Osteocyte (in vitro differentiated cells): ENCODE measurements around the gene CTDNEP1. TPM values are rescaled to one million over a fixed set of nuclear protein-coding genes. Genes with fewer than 3 reads are reported as not detected.

Experiments
- DNase-seq: peaks from one replicate; pipeline ENCODE4 v3.0.0; 2021; ENCODE audit warnings: mixed read lengths; ENCODE audit not compliant: unreplicated experiment; ENCODE audit errors: extremely low spot score
- H3K27ac Mint-ChIP-seq: one replicate; pipeline ENCODE4 v1.8.0; 2021; ENCODE audit warnings: mild to moderate bottlenecking, mixed read lengths; ENCODE audit not compliant: unreplicated experiment
- H3K27me3 Mint-ChIP-seq: one replicate; pipeline ENCODE4 v1.8.0; 2021; ENCODE audit warnings: mixed read lengths; ENCODE audit not compliant: unreplicated experiment
- H3K36me3 Mint-ChIP-seq: one replicate; pipeline ENCODE4 v1.8.0; 2021; ENCODE audit warnings: mixed read lengths; ENCODE audit not compliant: unreplicated experiment
- H3K4me1 Mint-ChIP-seq: one replicate; pipeline ENCODE4 v1.8.0; 2021; ENCODE audit warnings: mixed read lengths; ENCODE audit not compliant: unreplicated experiment
- H3K4me3 Mint-ChIP-seq: one replicate; pipeline ENCODE4 v1.8.0; 2021; ENCODE audit warnings: mild to moderate bottlenecking, moderate library complexity, mixed read lengths; ENCODE audit not compliant: unreplicated experiment
- H3K9me3 Mint-ChIP-seq: one replicate; pipeline ENCODE4 v1.8.0; 2021; ENCODE audit warnings: mixed read lengths; ENCODE audit not compliant: unreplicated experiment
- long read RNA-seq: library from polyadenylated mRNA; unstranded; transcript quantifications from one replicate; pipeline ENCODE4 v2.0.0, GENCODE V29; 2021
- total RNA-seq: library from RNA; stranded (reverse); gene quantifications from 2 replicates; pipeline ENCODE4 v1.2.1, GENCODE V29; 2021
- TF ChIP-seq, protein P1 (sequence below): fragments of 200-600 bp; sonication (generic); IDR thresholded peaks from 2 replicates; pipeline ENCODE4 v1.5.0; 2021; ENCODE audit warnings: antibody characterized with exemption, mild to moderate bottlenecking, moderate library complexity

The CTDNEP1 gene
- total RNA-seq = 145 and 151 TPM in 2 replicates
- long read RNA-seq, transcript CTDNEP1-210 (8 exons, 1,708 nt) = major isoform, 9 of 18 reads
- long read RNA-seq, partial matches to known transcripts = 8 of 18 reads
- long read RNA-seq, other reads (novel, unspliced or antisense) = 0 of 18 reads

DNA sequence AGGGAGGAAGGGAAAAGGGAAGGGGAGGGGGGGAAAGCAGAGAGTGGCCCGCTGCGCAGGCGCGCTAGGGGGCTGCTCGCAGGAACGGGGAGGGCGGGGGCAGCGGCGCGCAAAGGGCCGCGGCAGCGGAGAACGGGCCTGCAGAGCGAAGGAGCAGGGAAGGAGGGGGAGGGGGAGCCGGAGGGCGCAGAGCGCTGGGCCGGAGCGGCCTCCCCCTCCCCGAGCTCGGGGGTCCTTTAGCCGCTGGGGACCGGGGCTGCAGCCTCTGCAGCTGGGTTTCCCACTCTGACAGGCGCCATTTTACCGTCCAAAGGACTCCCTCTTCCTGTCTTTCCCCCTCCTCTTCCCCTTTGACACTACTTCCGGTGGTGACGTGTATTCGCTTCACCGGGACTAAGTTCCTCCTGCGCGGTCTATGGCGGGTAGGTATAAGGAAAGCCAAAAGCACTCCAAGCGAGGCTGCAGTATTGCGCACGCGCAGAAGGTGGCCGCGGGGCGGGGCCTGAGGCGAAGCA, at the start of gene CTDNEP1:
CTDNEP1 (minus strand) TSS at position 74 of the 515 bp plus-strand sequence. CDS start 438 bp downstream, outside the sequence.
- Mint-ChIP-seq H3K4me1 (peaks cover 34% of the 10 kb centered on the region), H3K27me3 (no peaks in the 10 kb centered on the region), H3K9me3 (no peaks in the 10 kb centered on the region), H3K27ac (peak within 1 kb of the TSS; percentile 100), H3K36me3 (peaks cover 15% of the 10 kb centered on the region), H3K4me3 (peak within 1 kb of the TSS; percentile 97)
- TF ChIP-seq, protein P1, sequence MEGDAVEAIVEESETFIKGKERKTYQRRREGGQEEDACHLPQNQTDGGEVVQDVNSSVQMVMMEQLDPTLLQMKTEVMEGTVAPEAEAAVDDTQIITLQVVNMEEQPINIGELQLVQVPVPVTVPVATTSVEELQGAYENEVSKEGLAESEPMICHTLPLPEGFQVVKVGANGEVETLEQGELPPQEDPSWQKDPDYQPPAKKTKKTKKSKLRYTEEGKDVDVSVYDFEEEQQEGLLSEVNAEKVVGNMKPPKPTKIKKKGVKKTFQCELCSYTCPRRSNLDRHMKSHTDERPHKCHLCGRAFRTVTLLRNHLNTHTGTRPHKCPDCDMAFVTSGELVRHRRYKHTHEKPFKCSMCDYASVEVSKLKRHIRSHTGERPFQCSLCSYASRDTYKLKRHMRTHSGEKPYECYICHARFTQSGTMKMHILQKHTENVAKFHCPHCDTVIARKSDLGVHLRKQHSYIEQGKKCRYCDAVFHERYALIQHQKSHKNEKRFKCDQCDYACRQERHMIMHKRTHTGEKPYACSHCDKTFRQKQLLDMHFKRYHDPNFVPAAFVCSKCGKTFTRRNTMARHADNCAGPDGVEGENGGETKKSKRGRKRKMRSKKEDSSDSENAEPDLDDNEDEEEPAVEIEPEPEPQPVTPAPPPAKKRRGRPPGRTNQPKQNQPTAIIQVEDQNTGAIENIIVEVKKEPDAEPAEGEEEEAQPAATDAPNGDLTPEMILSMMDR = no peak
- DNase-seq = peak; percentile 100

DNA sequence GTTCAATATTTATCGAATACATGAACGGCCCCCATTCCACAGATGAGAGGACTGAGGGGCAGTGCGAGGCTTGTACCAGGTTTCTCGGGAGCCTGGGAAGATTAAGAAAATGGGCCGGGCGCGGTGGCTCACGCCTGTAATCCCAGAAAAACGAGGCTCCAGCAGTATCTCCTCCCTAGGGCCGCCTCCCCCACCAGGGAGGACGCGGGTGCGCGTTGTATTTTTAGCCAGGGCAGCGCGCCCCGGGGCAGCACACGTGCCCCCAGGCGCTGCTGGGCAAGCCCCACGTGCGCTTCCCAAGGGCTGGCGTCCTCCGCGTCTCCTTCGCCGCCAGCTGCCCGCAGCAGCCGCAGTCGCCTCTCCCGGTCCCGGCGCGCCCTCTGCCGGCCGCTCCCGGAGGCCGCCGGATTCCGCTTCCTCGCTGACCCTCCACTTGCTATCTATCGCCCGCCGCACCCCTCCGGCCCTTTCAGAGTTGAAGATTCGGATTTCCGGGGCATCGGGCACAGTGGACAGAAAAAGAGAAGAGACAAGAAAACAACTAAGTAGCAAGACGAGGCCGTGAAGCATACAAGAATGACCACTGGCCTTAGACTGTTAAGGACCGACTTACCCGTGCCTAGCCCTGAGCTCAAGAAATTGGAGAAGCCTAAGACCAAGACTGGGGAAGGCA, 44.8 kb upstream of the CTDNEP1 start:
- TF ChIP-seq, protein P1 = peak; percentile 98
- DNase-seq = peak; percentile 94
- Mint-ChIP-seq H3K4me1 (peaks cover 24% of the 10 kb centered on the region), H3K27me3 (peaks cover 42% of the 10 kb centered on the region), H3K9me3 (no peaks in the 10 kb centered on the region), H3K36me3 (no peaks in the 10 kb centered on the region), H3K27ac (no peak overlapping the region), H3K4me3 (peak overlapping the region; percentile 22)

GRCh38 chr17:7295230-7296180, 44.0 kb upstream of the CTDNEP1 start:
- Mint-ChIP-seq H3K4me3 (peak overlapping the region; percentile 64), H3K27me3 (peaks cover 49% of the 10 kb centered on the region), H3K9me3 (no peaks in the 10 kb centered on the region), H3K36me3 (no peaks in the 10 kb centered on the region), H3K27ac (no peak overlapping the region), H3K4me1 (peaks cover 24% of the 10 kb centered on the region)
- TF ChIP-seq, protein P1 = no peak
- no peak for DNase-seq

- Mint-ChIP-seq H3K4me1 (peaks cover 24% of the 10 kb centered on the region), H3K9me3 (no peaks in the 10 kb centered on the region), H3K4me3 (peak within 1 kb of the TSS; percentile 64), H3K27me3 (peaks cover 46% of the 10 kb centered on the region), H3K27ac (peak within 1 kb of the TSS; percentile 7), H3K36me3 (no peaks in the 10 kb centered on the region)
- TF ChIP-seq, protein P1 = no peak
- no peak for DNase-seq
Observed at GRCh38 chr17:7294614-7295153, 43.1 kb upstream of the CTDNEP1 start, which contains the start of gene YBX2. Gene YBX2, minus strand, starts transcription at chr17:7294639. Its CDS starts 139 bp downstream, at chr17:7294500.
